Ammon's horn (tissue), 1 donor: ENCODE data around the gene ATP11C.
"Not testable (repeated sequence)": the region's sequence is repeated elsewhere in the genome, so short reads cannot be mapped to it uniquely, and the experiment has no call there.

ENCODE experiments used
- DNase-seq: peaks from one replicate; pipeline ENCODE4 v3.0.0-alpha.2; 2016; ENCODE audit warnings: low spot score

Gene ATP11C

GRCh38 chrX:139856826-139857225 is 76.0 kb downstream of the ATP11C start:
- not testable (repeated sequence) for DNase-seq

- no peak for DNase-seq
These were observed 81.1 kb downstream of the ATP11C start for GRCh38 chrX:139851730-139852129.

GRCh38 chrX:139850968-139851367 is 81.9 kb downstream of the ATP11C start:
- DNase-seq, result no peak

GRCh38 chrX:139844884-139845283 is 88.0 kb downstream of the ATP11C start:
- no peak for DNase-seq

GRCh38 chrX:139844163-139844562 is 88.7 kb downstream of the ATP11C start:
- no peak for DNase-seq

GRCh38 chrX:139842326-139843185 is 90.3 kb downstream of the ATP11C start:
- no peak for DNase-seq

GRCh38 chrX:139836335-139836734 is 96.5 kb downstream of the ATP11C start:
- not testable (repeated sequence) for DNase-seq

- DNase-seq, result no peak
These were observed 98.0 kb downstream of the ATP11C start for GRCh38 chrX:139834879-139835278.

GRCh38 chrX:139832718-139833309 is 100.0 kb downstream of the ATP11C start:
- DNase-seq, result no peak

- no peak for DNase-seq
These were observed 101.0 kb downstream of the ATP11C start for GRCh38 chrX:139831675-139832456.

- no peak for DNase-seq
These were observed 101.8 kb downstream of the ATP11C start for GRCh38 chrX:139831017-139831416.

- DNase-seq, result no peak
These were observed 104.0 kb downstream of the ATP11C start for GRCh38 chrX:139828830-139829229.

GRCh38 chrX:139828033-139828432 is 104.8 kb downstream of the ATP11C start:
- no peak for DNase-seq

GRCh38 chrX:139826065-139827044 is 106.5 kb downstream of the ATP11C start:
- DNase-seq, result peak; percentile 15

- DNase-seq, result no peak
These were observed 107.2 kb downstream of the ATP11C start for GRCh38 chrX:139825618-139826017.

GRCh38 chrX:139823806-139824205 is 109.0 kb downstream of the ATP11C start:
- DNase-seq, result no peak

GRCh38 chrX:139820358-139820984 is 112.4 kb downstream of the ATP11C start:
- DNase-seq, result no peak

- DNase-seq, result no peak
These were observed 116.6 kb downstream of the ATP11C start for GRCh38 chrX:139816204-139816603.

GRCh38 chrX:139815771-139816170 is 117.1 kb downstream of the ATP11C start:
- no peak for DNase-seq

- no peak for DNase-seq
These were observed 120.8 kb downstream of the ATP11C start for GRCh38 chrX:139811942-139812629.
